Left lobe of liver (tissue), 2 donors: ENCODE data around the gene TRIM47. TPM values are rescaled to one million over a fixed set of nuclear protein-coding genes. Genes with fewer than 3 reads are reported as not detected.
"Not testable (repeated sequence)": the region's sequence is repeated elsewhere in the genome, so short reads cannot be mapped to it uniquely, and the experiment has no call there.

ENCODE experiments used
- ATAC-seq: fragments of 200-7000 bp; cut with Tn5 transposase; one replicate; pipeline ENCODE4 v1.9.1; 2020; ENCODE audit warnings: mild to moderate bottlenecking, moderate library complexity
- DNase-seq: peaks from one replicate; pipeline ENCODE4 v3.0.0-alpha.2; 2020; ENCODE audit warnings: low spot score
- total RNA-seq: library from RNA; stranded (reverse); gene quantifications from one replicate; pipeline ENCODE4 v1.2.1, GENCODE V29; 2021
- donor health status: DM: no; HTN: no; CAD: no; lungs with moderate emphysema.
- donor health status: DM: no; HTN: yes; CAD: no.

TRIM47 gene
- total RNA-seq, 1 donor from 2014 or later, result 24.3 TPM

DNA sequence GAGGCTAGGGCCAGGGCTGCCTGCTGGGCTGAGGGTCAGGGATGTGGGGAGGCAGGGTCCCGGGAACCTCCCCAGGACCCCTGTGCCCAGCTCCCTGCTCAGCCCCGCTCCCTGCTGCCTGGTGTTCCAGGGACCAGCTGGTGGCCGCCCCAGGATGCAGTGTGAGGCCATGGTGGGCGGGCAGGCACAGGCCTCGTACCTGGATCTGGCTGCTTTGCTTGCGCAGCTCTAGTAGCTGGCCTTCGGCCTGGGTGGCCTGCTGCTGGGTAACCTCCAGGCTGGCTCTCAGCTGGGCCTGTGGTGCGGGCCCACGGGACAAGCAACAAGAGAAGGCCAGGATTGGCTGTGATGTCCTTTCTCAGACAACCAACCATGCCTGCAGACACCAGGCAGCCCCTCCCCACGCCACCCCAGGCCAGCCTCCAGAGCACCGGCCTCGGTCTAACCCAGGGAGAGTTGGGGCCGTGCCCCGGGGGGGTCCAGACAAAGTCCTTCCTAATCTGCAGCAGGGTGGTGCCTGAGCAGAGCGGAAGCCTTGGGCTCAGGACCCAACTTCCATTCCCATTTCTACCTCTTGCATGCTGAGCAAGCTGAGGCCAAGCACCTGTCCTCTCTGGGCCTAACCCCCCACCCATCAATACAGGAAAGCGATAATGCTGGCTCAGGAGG is 14.3 kb upstream of the TRIM47 start:
- no peak for DNase-seq

DNA sequence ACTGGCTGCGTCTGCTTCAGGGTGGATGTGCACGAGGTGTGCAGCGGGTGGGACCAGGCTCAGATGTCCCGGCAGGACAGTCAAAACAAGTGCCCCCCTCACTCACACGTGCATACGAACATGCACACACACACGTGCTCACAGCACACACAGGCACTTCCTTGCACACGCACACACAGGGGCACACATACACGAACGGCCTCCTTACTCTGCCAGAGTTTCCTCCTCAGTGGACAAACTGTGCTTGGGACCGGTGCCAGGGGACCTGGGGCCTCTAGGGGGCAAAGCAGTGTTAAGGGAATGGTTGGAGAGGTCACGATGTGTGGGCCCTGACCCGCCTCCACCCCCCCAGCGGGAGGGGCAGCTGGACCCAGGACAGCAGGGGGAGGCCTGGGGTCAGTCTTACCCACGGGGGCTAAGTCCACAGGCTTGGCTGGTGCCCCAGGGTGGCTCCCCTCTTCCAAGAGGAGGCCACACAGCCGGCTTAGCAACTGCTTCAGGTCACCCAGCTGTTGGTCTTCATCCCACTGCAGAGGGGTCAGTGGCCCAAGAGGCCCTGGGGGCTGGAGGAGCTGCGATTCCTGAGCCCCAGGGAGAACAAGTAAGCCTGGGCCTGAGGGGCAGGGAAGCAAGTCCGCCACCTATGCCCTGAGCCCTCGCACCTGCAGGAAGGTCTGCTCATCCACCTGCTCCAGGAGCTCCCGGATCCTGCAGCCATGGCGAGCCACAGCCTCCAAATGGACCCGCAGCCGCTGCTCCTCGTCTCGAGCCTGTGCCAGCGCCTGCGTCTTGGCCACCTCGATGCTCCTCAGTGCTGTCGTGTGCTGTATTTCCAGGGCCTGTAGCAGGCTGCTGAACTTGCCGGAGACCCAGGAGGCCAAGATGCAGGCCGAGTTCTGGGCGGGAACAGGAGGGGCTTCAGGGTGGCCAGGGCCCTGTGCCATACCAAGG is 13.5 kb upstream of the TRIM47 start:
- DNase-seq (peak; percentile 71), ATAC-seq (peak; percentile 51)

More for the DNA sequence above, 14.3 kb upstream of the TRIM47 start:
- peak; percentile 17 for ATAC-seq

DNA sequence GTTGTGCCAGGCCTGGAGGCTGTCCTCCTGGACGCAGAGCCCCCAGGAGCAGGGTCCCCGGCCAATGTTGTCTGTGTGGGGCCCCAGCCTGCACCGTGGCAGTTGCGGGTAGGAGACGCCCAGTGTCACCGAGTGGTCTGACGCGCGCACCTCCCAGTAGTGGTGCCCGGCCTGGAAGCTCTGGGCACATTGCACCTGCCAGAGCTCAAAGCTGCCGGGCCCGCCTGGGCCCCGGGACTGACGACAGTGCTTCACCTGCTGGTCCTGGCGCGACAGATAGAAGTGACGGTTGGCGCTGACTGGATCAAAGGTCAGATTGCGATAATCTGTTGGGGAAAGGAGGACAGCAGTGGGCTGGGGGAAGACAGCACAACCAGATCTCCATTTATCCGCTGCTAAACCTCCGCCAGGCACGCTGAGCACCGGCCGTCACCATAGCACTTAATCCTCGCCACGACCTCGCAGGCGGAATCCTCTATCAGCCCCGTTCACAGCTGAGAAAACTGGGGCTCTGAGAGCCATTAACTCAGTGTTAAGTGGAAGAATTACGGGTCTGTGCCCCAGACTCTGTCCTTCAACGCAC is 12.7 kb upstream of the TRIM47 start:
- ATAC-seq (peak; percentile 52), DNase-seq (peak; percentile 65)

DNA sequence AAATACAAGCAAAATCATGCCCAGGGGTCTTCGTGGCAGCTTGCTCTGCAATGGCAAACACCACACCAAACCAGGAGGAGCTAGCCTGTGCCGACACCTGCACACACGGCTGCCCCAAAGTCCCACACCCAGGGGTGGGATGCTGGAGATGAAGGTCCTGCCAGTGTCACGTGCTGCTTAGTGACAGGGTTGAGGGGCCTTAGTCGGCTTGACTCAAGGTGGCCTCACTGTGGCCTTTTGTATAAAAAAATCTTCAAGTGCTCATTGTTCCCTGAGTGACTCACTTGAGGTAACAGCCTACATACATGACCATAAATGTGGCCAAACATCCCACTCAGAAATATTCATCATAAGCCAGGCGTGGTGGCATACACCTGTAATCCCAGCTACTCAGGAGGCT is 11.1 kb upstream of the TRIM47 start:
- DNase-seq (no peak), ATAC-seq (no peak)

DNA sequence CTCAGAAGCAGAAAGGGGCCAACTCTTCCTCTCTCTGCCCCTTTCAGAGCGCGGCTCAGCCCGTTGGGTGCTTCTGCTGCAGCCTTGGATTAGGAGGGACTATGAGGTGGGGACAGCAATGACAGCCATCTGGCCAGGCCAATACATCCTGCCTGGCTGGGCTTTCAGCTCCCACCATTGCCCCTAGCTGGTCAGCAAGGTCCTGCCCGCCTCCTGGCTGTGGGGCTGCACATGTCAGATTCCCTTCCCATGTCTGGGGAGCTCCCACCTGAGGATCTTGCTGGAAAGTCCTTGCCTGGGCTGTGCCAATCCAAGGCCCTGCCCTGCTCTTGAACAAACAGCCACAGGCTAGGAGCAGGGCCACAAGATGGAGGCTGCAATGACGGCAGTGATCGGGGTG is 10.1 kb upstream of the TRIM47 start:
- ATAC-seq, result no peak
- DNase-seq, result no peak

DNA sequence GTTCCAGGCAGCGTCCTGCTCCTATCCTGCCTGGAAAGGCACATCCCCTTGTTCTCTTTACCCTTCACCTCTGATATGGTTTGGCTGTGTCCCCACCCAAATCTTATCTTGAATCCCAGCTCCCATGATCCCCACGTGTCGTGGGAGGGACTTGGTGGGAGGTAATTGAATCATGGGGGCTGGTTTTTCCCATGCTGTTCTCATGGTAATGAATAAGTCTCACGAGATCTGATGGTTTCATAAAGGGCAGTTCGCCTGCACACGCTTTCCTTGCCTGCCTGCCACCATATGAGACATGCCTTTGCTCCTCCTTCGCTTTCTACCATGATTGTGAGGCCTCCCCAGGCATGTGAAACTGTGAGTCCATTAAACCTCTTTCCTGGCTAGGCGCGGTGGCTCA is 7.5 kb upstream of the TRIM47 start:
- not testable (repeated sequence) for ATAC-seq, DNase-seq

DNA sequence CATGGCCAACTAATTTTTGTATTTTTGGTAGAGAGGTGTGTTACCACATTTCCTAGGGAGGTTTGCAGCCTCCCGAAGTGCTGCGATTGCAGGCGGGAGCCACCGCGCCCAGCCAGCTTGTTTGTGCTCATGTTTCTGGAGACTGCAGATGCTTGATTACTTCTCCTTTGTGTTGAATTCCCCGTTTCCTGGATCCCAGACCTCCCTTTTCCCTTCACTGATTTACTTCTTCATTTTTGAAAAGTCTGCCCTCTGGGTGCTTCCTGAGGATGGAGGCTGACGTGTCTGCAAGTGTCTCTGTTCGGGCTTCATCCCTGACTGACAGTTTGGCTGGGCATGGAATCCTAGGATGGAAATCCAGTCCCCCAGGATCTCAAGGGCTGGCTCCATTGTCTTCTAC is 7.0 kb upstream of the TRIM47 start:
- no peak for DNase-seq
- ATAC-seq, result no peak

DNA sequence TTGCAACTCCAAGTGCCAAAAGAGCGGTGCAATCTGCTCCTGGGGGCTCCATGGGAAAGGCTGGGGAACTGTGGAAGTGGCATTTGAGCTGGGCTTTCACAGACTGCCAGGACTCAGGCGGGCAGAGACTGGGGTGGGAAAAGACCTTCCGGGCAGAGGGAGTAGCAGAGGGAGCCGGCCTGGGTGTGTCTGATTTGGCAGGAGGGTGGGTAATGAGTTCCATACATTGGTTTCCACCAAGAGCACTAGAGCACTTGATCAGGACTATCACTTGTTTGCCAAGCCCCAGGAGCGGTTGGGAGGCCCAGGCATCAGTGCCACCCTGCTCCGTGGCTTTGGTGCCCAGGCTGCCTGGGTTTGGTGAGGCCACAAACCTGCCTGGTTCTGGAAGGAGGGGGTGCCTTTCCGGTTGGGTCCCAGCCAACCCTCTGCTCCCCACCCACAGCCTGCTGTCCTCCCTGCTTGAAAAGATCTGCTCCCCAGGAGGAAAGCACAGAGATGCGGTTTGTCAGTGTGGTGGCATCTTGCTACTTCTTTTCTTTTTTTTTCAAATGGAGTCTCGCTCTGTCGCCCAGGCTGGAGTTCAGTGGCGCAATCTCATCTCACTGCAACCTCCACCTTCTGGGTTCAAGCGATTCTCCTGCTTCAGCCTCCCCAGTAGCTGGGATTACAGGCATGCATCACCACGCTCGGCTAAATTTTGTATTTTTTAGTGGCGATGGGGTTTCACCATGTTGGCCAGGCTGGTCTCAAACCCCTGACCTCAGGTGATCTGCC is 3.5 kb upstream of the TRIM47 start:
- DNase-seq, result no peak

DNA sequence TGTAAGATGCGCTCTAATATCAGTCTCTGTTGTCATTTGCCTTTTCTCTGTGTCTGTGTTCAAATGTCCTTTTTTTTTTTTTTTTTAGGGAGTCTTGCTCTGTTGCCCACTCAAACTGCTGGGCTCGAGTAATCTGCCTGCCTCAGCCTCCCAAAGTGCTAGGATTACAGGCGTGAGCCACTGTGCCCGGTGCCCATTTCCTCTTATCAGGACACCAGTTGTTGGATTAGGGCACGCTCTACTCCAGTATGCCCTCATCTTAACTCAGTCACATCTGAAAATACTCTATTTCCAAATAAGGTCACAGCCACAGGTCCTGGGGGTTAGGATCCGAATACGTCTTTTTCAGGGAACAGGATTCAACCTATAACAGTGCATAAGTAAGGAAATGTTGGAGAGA is 1.9 kb upstream of the TRIM47 start:
- DNase-seq (no peak), ATAC-seq (no peak)

More for the DNA sequence above, 3.5 kb upstream of the TRIM47 start:
- ATAC-seq, result no peak

DNA sequence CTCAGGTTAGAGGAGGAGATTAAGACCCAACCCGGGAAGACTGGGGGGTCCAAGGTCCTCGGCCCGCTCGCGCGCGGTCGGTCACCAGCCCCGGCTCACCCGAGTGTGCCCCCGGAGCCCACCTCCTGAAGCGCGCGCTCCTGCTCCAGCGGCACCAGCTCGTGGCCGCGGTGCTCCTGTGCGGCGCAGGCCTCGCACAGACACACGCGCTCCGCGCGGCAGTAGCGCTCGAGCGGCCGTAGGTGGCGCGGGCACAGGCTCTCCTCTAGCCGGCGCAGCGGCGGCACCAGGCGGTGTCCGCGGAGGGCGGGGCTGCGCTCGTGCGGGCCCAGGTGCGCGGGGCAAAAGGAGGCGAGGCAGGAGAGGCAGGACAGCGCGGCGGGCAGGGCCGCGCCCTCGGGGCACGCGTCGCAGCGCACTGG is 618 bp downstream of the TRIM47 start:
- peak; percentile 83 for DNase-seq
- peak; percentile 65 for ATAC-seq

DNA sequence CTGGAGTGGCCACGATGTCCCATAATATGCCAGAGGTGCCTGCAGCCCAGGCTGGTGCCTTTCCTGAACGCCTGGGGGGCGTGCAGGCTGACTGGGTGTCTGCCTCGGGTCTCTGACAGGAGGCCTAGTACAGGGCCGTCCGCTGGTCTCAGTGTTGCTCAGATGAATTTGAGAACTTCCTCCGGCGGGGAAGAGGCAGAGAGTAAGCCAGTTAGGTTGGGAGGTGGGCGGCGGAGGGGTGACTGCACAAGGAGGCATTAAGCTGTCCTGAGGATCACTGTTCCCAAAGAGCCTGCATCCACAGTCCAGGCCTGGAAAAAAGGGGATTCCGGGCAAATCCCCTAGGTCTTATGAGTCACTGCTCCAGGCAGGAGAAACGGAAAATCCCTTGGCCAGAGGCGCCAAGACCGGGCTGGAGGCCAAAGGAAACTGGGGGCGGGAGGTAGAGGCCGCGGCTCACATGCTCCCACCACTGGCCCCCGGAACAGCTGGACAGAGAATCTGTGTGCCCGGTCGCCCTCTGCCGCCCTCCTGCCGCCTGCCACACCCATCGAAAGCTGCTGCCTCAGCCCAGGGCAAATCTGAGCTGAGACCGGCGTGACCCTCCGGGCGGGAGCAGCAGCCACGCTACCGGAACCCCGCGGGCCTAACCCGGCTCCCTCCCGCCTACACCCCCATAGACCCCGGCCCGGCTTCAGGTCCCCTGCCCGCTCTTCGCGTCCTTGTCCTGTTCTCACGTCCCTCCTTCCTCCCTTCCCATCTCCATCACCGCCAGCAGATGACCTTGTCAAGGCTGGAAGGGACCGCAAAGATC is 1.2 kb downstream of the TRIM47 start:
- DNase-seq (peak; percentile 87), ATAC-seq (peak; percentile 61)

DNA sequence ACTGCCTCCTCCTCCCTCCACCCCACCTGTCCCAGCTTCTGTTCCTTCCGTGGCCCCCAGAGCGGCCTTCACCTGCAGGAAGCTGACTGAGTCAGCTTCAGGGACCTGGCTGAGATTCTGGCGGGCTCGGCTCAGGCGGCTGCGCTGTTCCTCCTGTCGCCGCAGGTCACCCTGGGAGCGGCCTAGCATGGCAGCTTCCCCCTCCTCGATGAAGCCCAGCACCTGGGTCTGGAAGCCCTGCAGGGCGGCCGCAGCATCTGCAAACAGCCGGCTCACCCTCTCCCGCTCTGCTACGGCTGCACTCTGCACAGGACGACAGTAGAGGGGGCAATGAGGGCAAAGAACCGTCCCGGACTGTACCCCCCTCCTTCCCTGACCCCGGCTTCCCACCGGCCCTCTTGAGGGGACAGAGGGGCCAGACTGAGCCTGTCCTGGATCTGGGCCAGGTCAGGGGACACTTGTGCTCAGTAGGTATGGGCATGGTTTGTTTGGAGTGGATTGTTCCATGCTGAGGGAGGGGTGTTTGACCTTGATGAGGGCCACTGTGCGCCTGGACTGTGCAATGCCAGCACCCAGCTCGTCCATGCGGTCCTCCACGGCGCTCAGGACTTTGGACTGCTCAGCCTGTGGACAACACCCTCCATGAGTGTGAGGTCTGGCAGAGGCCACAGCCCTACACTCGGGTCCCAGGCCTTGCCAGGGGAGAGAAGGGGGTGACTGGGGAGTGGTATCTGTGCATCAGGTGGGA is 2.0 kb downstream of the TRIM47 start:
- peak; percentile 88 for DNase-seq
- peak; percentile 63 for ATAC-seq

DNA sequence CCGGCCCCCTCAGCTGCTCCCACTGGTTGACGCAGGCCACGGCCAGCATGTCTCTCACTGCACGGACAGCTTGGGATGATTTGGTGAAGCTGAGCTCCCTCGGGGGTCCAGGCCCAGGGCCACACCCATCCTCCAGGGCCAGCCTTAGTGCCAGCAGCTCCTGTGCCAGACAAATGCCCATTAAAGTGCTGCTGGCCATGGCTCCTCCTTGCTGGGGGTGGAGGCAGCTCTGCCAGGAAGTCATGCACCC is 2.5 kb downstream of the TRIM47 start:
- ATAC-seq, result peak; percentile 38

DNA sequence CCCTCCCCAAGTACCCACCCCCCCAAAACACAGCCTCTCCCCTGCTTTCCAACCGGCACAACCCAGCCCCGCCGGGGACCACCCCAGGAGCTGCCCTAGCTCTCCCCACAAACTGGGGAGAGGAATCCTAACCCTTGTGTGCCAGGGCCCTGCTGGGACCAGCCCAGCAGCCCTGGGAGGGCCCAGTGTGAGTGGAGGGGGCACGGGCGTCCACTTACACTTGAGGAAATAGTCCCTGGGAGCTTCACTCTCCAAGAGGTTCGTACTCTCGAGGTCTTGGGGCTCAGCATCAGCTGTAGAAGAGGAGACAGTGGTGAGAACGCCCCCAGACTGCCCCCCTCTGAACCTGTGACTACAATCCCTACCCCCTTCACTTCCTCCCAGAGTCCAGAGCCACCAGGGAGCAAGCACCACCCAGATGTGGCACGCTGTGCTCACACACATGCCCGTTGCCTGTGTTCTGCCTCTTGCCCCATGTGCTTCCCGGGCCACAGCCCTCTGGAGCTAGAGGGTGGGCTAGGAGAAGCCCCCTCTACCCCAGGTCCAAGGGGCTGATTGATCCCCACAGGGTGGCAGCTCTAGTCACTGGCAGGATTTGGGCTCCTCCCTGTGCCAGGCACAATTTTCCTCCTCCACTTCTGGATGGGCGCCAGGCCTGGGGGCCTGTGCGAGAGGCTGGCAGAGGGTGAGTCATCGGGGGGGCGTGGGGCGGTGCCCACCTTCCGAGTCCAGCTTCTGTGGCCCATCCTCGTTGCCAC is 3.0 kb downstream of the TRIM47 start:
- DNase-seq (no peak), ATAC-seq (no peak)

More for the DNA sequence above, 2.5 kb downstream of the TRIM47 start:
- DNase-seq, result no peak

DNA sequence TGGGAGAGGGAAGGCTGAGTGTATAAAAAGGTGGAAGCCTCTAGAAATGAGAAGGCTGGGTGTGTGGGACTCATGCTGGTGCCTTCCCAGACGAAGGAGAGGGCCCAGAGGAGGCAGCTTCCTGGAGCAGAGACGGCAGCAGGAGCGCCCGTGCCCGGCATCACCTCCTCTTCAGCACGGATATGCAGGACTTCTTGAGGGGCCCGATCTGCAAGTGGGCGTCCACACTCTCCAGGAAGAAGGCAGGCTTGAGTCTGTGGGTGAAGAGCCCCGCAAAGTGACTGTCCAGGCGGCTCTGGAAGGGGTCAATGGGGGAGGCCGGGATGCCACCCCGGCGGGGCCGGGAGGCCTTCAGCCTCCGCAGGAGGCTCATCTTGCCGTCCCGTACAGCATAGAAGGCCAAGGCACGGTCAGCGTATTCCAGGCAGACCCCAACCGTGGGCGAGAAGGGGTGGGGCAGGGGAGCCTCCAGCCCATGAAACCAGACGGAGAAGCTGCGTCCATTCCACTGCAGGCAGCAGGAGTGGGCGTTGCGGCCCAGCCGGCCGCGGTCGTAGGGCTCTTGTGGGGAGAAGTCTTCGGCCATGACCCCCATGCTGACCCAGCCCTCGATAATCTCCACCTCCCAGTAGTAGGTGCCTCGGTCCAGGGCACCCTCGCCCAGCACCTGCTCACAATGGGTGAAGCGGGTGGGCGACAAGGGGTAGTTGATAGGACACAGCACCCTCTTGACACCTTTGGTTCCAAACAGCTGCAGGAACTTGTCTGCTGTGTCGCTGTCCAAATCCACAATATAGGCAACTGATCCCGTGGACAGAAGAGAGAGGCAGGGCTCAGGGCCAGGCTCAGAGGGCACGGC is 3.8 kb downstream of the TRIM47 start:
- ATAC-seq (no peak), DNase-seq (no peak)

DNA sequence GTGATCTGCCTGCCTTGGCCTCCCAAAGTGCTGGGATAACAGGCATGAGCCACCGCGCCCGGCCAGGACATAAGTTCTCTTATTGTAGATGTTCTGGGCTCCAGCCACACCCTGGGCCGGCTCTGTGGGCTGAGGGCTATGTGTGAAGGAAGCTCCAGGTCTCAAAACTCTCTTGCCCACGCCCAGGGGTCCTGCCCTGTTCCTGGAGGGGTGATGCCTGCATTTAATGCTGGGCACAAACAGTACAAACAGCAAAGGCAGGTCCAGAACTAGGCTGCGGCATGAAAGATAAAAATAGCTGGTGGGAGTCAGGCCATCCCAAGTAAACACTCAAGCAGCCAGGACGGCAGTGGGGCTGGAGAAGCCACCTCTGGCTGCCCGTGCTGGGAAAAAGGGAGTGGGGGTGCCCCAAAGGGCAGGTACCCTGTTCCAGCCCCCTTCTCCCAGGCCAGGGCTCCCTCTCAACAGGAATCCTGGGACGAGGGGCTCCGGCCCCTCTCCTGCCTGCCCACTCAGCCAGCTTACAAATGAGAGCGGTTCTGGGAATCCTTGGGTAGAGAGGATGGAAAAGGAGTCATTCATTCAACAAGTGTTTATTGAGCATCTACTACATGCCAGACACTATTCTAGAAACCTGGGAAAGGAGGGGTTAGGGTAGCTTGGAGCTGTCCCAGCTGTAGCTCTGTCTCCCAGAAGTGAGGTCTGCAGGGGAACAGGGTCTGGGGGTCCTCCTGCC is 4.6 kb downstream of the TRIM47 start:
- no peak for ATAC-seq
- DNase-seq, result no peak
